Fibroblast of peridontal ligament (primary cell): ENCODE results near the gene TENM4.
A peak's percentile ranks its signal among the peaks of the same experiment; 100 is the strongest.

ENCODE experiments used
- DNase-seq: peaks from one replicate; pipeline ENCODE4 v3.0.0-alpha.2; 2010; ENCODE audit errors: extremely low read depth

Gene TENM4

DNA sequence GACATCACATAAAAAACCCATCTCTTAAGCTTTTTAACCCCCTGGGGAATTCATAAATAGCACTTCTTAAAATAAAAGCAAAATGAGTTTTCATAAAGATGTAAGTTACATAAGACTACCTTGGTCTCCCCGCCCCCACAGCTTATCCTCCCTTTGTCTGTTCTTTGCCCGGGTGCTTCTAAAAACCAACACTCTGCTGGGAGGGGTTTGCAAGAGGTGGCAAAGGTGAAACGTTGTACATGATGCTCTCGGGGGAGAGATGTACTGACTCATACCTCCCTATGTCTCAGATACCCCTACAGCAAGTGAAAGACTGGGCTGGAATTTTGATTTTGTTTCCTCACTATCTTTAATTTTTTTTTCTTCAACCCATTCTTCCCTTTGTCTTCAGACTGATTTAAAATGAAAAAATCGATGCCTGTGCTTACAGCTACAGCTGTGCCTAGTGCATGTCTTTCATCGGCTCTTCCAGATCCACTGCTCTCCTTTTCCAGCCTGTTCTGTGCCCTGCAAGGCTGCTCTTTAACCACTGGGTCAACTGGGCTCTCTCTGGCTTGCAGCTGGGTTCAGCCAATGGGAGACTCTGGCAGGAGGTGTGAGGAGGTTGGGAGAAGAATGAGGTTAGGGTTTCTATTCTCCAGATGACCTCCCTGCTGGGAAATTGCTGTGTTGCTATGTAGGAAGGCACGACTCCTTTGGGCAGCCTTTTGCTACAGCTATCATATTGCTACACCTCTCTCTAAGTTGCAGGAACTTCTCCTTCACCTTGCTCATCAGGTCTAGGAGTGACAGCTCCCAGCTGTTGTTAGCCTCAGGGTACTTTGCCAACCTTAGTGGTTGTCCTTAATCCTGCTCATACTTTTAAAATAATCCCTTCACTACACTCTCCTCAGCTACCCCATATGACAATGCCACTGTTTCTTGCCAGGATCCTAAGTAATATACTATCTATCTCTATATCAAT lies 266.5 kb downstream of the TENM4 start:
- peak; percentile 29 for DNase-seq

GRCh38 chr11:79173615-79174014 lies 267.2 kb downstream of the TENM4 start:
- DNase-seq = peak; percentile 89

DNA sequence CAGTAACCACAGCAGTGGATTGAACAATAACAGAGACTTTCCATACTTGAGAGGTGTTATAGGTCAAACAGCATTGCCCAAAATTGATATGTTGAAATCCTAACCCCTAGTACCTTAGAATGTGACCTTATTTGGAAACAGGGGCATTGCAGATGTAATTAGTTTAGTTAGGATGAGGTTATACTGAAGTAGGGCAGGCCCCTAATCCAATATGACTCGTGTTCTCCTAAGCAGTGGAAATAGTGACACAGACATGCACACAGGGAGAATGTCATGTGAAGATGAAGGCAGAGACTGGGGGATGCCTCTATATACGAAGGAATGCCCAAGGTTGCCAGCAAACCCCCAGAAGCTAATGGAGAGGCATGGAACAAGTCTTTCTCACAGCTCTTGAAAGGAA lies 270.5 kb downstream of the TENM4 start:
- no peak for DNase-seq

- DNase-seq = no peak
These were observed 272.2 kb downstream of the TENM4 start for GRCh38 chr11:79168530-79169110.

DNA sequence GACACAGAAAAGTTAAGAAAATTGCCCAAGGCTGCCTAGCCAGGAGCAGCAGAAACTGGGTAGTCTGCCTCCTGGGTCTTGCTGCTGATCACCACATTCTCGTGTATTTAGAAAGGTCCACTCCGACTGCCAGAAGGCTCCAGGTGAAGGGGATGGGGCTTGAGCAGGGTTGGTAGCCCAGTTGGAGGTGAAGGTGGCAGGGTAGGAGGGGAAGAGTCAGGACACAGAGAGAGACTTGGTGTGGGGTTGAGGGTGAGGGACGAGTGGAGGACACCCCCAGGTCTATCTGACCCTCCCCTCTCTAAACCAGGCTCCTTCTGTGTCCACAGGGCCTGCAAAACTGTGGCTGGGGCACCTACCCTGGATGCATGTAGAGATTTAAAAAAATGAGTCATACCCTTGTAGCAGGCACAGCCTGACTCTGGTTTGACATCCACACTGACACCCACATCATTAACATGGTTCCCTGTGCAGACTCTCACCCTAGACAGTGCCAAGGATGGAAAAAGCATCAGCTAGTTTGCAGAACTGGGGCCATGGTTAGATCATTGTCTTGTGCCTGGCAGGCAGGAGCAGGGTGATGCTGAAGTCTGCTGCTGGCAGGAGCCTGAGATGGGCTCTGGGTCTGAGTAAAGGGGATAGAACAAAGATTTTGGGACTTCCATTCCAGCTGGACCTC lies 273.2 kb downstream of the TENM4 start:
- DNase-seq = no peak

- no peak for DNase-seq
These were observed 274.9 kb downstream of the TENM4 start for GRCh38 chr11:79165908-79166307.

DNA sequence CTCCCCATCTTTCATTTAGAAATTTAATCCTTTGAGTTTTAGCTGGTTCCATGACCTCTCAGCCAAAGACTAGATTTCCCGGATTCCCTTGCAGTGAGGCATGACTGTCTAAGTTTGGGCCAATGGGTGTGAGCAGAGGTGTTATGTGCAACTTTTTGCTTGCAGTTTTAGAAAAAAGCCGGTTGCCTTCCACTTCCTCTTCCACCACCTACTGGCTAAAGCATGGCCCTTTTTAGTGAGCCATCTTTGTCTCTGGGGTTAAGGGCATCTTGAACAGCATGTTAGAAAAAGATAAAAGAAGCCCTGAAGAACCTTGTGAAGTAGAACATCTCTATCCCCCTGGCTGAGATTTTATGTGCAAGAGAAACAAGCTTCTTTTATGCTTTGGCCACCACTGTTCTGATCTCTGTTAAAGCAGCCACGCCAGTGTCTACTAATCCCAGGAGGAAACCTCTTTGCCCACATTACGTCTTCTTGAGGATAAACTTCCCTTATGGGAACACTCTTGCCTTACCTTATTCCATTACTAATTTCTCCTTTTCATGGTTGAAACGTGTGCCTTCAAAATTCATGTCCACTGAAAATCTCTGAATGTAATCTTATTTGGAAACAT lies 279.9 kb downstream of the TENM4 start:
- DNase-seq = peak; percentile 56

DNA sequence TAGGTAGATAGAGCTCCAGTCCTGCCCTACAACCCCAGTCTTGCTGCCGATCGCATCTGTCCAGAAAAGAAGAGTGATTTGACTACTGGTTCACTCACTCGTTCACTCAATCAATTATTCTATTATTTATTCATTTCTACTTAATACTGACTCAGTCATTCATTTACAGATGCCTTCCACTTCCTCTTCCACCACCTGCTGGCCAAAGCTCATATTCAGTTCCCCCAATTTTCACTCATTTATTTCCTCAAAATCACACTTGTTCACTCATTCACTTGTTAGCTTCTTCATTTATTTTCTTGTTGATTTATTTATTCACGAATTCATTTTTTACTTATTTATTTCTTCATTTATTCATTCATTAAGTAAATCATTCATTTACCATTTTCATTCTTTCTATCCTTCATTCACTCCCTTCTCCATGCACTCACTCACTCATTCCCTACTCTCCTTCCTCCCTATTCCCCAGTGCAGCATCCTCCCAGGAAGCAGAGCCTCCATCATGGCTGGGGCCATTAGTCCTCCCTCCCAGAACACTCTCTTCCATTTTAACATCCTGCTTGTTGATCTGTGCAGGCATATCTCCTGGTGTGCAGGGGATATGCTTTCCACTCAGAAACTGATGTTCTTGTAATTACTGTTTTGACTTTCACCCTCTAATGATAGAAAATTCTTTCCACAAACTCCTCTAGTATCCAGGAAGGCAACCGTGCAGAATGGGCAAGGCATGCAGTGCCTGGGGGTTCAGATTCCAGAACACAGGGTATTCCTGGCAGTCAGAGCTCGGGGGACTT lies 281.0 kb downstream of the TENM4 start:
- no peak for DNase-seq

DNA sequence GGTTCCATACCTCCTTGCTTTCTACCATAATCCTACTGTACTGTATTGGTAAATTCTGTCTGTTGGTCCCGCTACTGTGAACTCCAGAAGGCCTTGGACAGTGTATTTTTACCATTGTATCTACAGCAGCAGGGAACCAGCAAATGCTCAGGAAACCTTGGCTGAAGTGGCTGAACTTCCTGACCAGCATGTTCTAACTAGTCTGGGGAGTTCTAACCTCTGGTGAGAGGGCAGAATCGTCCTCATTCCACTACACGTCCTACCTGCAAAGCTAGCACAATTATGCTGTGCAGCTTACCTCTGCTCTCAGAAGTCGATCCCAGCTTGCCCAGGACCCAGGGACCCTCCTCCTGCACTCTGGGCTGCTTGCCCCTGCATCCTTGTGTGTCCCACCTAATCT lies 283.1 kb downstream of the TENM4 start:
- DNase-seq = no peak

GRCh38 chr11:79156031-79156430 lies 284.8 kb downstream of the TENM4 start:
- no peak for DNase-seq

DNA sequence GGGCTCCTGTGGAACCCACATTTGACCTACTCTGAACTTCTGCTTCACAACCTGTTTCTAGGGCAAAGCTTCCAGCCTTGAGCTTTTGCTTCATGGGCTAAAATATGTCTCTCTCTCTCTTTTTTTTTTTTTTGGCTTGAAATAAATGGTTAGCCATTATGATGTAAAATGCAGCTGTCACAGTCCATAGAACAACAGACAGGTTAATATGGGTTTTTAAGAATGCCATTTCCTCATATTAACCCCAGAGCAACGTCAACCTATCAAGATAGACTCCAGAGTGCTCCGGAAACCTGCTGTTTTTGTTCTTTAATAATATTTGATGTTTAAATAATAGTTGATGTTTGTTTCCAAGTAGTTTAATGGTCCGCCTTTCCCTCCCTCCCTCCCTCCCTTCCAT lies 285.6 kb downstream of the TENM4 start:
- DNase-seq = no peak

DNA sequence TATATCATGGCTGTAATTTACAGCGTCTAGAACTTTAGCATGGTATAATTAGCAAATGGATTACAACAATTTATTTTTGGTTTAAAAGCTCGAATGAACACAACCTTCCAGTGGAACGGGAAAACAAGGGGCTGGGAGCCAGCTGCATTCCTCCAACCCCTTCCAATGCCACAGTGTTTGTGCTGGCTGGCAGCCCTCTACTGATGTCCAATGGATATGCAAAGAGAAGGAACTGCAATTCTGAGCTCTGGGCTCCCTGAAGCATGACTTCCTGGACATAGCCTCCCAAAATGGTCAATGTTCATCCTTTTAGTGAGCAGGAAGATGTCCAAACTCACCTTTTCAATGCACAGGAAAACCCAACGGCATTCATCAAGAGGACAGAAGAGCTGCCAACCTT lies 288.3 kb downstream of the TENM4 start:
- peak; percentile 37 for DNase-seq

DNA sequence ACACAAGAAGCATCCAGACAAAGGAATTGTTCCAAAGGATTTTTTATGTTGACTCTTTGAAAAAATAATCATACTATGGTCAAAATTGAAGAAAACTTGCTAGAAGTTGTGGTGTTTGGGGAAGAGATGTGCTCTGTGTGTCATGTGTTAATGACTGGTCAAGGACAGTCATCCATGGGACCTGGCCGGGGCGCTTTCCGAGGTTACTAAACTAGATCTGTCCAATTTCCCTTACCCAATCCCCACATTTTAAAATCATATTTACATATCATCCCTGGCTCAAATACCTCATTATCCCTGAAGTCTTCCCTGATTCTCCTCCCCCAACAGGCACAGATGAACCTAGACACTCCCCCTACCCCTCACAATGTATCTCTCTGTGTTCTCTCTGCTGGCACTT lies 289.4 kb downstream of the TENM4 start:
- no peak for DNase-seq

GRCh38 chr11:79150966-79151365 lies 289.9 kb downstream of the TENM4 start:
- DNase-seq = peak; percentile 60

- DNase-seq = no peak
These were observed 290.5 kb downstream of the TENM4 start for GRCh38 chr11:79150320-79150719.

DNA sequence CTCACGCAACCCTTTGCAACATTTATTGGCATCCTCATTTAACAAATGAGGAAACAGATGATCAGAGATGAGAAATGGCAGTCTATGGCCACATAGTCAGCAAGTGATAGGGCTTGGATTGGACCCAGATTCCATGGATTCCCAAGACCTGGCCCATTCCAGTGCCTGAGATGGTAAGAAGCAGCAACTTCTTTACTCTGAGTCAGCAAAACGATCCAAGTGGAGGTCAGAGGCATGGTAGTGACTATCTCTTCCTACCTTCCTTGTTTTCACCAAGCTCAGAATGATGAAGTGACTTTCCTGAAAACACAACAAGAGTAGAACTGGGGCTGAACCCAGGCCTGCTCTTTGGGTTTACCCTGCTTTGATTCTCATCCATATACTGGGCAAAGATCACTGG lies 293.1 kb downstream of the TENM4 start:
- DNase-seq = no peak

DNA sequence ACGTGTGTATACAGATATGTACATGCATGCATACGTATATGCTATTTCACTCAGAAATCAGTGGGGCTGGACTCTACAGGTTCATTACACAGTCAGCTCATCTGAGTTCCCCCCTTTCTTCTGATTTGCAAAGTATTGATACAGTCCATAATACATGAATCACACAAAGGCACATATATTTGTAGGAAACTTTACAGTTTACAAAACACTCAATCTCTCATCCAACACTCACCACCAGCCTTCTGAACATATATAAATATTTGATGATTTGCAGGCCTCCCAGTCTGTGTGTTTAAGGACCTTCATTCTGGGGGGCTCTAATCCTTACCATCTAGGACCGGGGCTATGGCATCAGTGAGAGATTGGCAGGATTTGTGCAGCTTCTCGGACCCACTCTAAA lies 293.8 kb downstream of the TENM4 start:
- DNase-seq = no peak

DNA sequence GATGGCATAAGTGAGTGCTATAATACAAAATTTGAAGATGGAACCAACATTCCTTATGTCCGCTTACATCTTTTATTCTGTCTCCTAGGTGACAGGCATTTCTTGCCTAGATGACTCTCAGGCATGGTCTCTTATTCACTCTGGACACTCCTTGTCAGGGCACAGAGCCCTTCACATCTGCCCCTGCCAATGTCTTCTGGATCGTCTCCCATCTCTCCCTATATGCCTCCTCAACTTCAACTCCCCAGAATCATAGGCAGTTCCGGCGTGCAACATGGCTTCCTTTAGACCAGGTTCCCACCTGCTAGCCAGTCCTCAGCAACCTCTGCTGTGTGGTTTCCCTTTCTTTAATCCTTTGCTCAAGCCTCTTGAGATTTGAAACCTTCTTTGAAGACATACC lies 300.9 kb downstream of the TENM4 start:
- DNase-seq = no peak

DNA sequence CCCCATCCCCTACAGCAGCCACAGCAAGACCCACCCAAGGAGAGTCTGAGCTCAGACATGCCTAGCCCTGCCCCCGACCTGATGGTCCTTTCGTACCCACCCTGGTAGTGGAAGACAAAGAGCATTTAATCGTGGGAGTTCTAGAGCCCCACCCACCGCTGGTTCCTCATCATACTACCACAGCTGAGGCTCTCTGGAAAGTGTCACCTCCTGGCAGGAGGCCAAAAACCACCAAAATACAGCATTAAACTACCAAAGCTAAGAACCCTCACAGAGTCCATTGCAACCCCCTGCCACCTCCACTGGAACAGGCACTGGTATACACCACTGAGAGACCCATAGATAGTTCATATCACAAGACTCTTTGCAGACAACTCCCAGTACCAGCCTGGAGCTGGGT lies 311.1 kb downstream of the TENM4 start:
- DNase-seq = no peak

GRCh38 chr11:79128291-79128690 lies 312.5 kb downstream of the TENM4 start:
- DNase-seq = no peak

DNA sequence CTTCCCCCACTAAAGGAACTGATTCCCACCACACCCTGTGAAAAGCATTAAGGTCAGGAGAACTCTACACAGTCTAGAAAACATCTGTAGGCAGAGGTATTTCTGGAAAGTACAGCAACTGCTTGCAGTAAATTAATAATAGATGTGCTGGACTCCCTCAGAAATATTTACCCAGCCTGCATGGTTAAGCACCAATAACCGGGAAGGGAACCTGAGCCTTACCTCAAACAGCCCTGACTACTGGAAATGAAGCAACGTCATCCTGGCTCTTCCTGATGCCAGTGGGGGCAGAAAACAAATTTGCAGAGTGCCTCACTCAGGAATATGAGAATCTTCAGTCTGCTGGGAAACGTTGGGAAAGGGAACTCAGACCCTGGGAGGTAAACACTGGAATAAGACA lies 318.1 kb downstream of the TENM4 start:
- DNase-seq = no peak

DNA sequence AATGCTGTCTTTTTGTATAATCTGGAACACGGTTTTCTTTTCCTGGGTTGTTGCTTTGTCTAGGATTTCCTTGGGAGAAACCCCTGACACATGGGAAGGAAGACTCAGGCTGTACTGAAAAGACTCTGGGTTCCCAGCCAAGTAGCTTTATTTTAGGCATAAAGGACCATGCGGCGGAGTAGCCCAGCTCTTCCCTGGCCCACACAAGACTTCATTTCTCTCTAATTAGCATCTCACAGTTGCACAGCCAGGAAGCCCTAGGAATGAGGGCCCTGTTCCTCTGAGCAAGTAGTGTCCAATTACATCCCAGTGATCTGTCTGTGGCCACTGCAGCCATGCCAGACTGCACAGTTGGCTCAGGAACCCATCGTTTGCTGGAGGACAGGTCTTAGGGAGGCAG lies 319.5 kb downstream of the TENM4 start:
- no peak for DNase-seq
